H9 (cell line): ENCODE results near the gene JMJD8. TPM values are rescaled to one million over a fixed set of nuclear protein-coding genes. Genes with fewer than 3 reads are reported as not detected.
A peak's percentile ranks its signal among the peaks of the same experiment; 100 is the strongest.

Experiments
- DNase-seq: peaks from one replicate; pipeline ENCODE4 v3.0.0-alpha.2; 2017
- H2AFZ ChIP-seq: one replicate; pipeline ENCODE4 v1.6.1; 2013; ENCODE audit warnings: mild to moderate bottlenecking, low read length, control low read depth, moderate library complexity
- H2AK5ac ChIP-seq: 2 replicates; pipeline ENCODE4 v1.6.1; 2013; ENCODE audit warnings: low read length, control low read depth, mixed read lengths; ENCODE audit not compliant: insufficient read length
- H2BK120ac ChIP-seq: one replicate; pipeline ENCODE4 v1.6.1; 2013; ENCODE audit warnings: low read depth, mild to moderate bottlenecking, low read length, control low read depth, inconsistent platforms; ENCODE audit not compliant: poor library complexity, severe bottlenecking
- H2BK12ac ChIP-seq: 2 replicates; pipeline ENCODE4 v1.6.1; 2013; ENCODE audit warnings: low read length, control low read depth, mixed read lengths, low read depth; ENCODE audit not compliant: insufficient read length
- H2BK15ac ChIP-seq: 2 replicates; pipeline ENCODE4 v1.6.1; 2013; ENCODE audit warnings: low read depth, low read length, control low read depth
- H2BK20ac ChIP-seq: one replicate; pipeline ENCODE4 v1.6.1; 2013; ENCODE audit warnings: low read depth, mild to moderate bottlenecking, low read length, control low read depth, inconsistent platforms; ENCODE audit not compliant: poor library complexity, severe bottlenecking
- H2BK5ac ChIP-seq: 2 replicates; pipeline ENCODE4 v1.6.1; 2013; ENCODE audit warnings: low read length, control low read depth, mixed read lengths; ENCODE audit not compliant: insufficient read length
- H3K14ac ChIP-seq: 2 replicates; pipeline ENCODE4 v1.6.1; 2013; ENCODE audit warnings: low read length, control low read depth; ENCODE audit not compliant: insufficient read depth
- H3K18ac ChIP-seq: 2 replicates; pipeline ENCODE4 v1.6.1; 2013; ENCODE audit warnings: low read depth, mild to moderate bottlenecking, mixed read lengths, low read length, control low read depth; ENCODE audit not compliant: insufficient read length
- H3K23ac ChIP-seq: 2 replicates; pipeline ENCODE4 v1.6.1; 2013; ENCODE audit warnings: low read length, control low read depth, mixed read lengths, low read depth; ENCODE audit not compliant: insufficient read length
- H3K23me2 ChIP-seq: 2 replicates; pipeline ENCODE4 v1.6.1; 2013; ENCODE audit warnings: low read depth, mild to moderate bottlenecking, mixed read lengths, low read length, control low read depth; ENCODE audit not compliant: insufficient read length, poor library complexity, severe bottlenecking
- H3K27ac ChIP-seq: 2 replicates; pipeline ENCODE4 v1.5.1; 2013; ENCODE audit warnings: low read length, control low read depth, mixed read lengths, low read depth; ENCODE audit not compliant: insufficient read length
- H3K27me3 ChIP-seq: 2 replicates; pipeline ENCODE4 v1.6.1; 2013; ENCODE audit warnings: low read length, control low read depth, inconsistent platforms; ENCODE audit not compliant: insufficient read depth
- H3K4ac ChIP-seq: 2 replicates; pipeline ENCODE4 v1.6.1; 2013; ENCODE audit warnings: low read depth, mild to moderate bottlenecking, control low read depth, inconsistent platforms, low read length, moderate library complexity
- H3K4me1 ChIP-seq: 2 replicates; pipeline ENCODE4 v1.6.1; 2013; ENCODE audit warnings: low read length, control low read depth, inconsistent platforms; ENCODE audit not compliant: insufficient read depth
- H3K4me2 ChIP-seq: 2 replicates; pipeline ENCODE4 v1.6.1; 2013; ENCODE audit warnings: low read length, control low read depth, mixed read lengths; ENCODE audit not compliant: insufficient read length, insufficient read depth
- H3K56ac ChIP-seq: 2 replicates; pipeline ENCODE4 v1.6.1; 2013; ENCODE audit warnings: low read depth, mild to moderate bottlenecking, mixed read lengths, low read length, control low read depth; ENCODE audit not compliant: insufficient read length
- H3K79me1 ChIP-seq: 2 replicates; pipeline ENCODE4 v1.6.1; 2013; ENCODE audit warnings: low read depth, mild to moderate bottlenecking, moderate library complexity, low read length, control low read depth, inconsistent platforms; ENCODE audit not compliant: insufficient read depth, poor library complexity, severe bottlenecking
- H3K79me2 ChIP-seq: 2 replicates; pipeline ENCODE4 v1.6.1; 2013; ENCODE audit warnings: low read length, control low read depth, inconsistent platforms; ENCODE audit not compliant: insufficient read depth
- H3K9ac ChIP-seq: 2 replicates; pipeline ENCODE4 v1.6.1; 2013; ENCODE audit warnings: low read length, control low read depth, mixed read lengths; ENCODE audit not compliant: insufficient read length; ENCODE audit errors: extremely low read depth
- H3K9me3 ChIP-seq: one replicate; pipeline ENCODE4 v1.6.1; 2013; ENCODE audit warnings: low read depth, low read length, inconsistent platforms; ENCODE audit not compliant: control insufficient read depth
- H3T11ph ChIP-seq: one replicate; pipeline ENCODE4 v1.6.1; 2013; ENCODE audit warnings: mild to moderate bottlenecking, low read length, control low read depth, inconsistent platforms
- H4K20me1 ChIP-seq: one replicate; pipeline ENCODE4 v1.6.1; 2013; ENCODE audit not compliant: control insufficient read depth, insufficient read length, insufficient read depth
- H4K5ac ChIP-seq: 2 replicates; pipeline ENCODE4 v1.6.1; 2013; ENCODE audit warnings: low read depth, mild to moderate bottlenecking, mixed read lengths, low read length, control low read depth; ENCODE audit not compliant: insufficient read length
- H4K8ac ChIP-seq: replicated peaks from 2 replicates; pipeline ENCODE4 v1.6.1; 2013; ENCODE audit warnings: low read length, control low read depth, mixed read lengths, low read depth; ENCODE audit not compliant: insufficient read length
- H4K91ac ChIP-seq: 2 replicates; pipeline ENCODE4 v1.6.1; 2013; ENCODE audit warnings: low read depth, mild to moderate bottlenecking, moderate library complexity, mixed read lengths, low read length, control low read depth; ENCODE audit not compliant: insufficient read length
- H3K27ac Mint-ChIP-seq, 3 experiments: 2 replicates in 2 of 3; 3 replicates in 1 of 3; pipeline ENCODE4 v1.8.0; 2020 to 2021; ENCODE audit warnings: mixed read lengths in 3 of 3, mild to moderate bottlenecking in 1 of 3, moderate library complexity in 1 of 3
- H3K27me3 Mint-ChIP-seq: 2 replicates; pipeline ENCODE4 v1.8.0; 2021; ENCODE audit warnings: low read depth, mild to moderate bottlenecking, moderate library complexity, mixed read lengths
- H3K36me3 Mint-ChIP-seq, 3 experiments: 2 replicates in 2 of 3; 3 replicates in 1 of 3; pipeline ENCODE4 v1.8.0; 2020 to 2021; ENCODE audit warnings: low read depth in 3 of 3, mixed read lengths in 3 of 3; ENCODE audit not compliant: insufficient read depth in 1 of 3
- H3K4me1 Mint-ChIP-seq, 2 experiments: 2 replicates each; pipeline ENCODE4 v1.8.0; 2020; ENCODE audit warnings: mixed read lengths in 2 of 2
- H3K4me3 Mint-ChIP-seq, 2 experiments: 2 replicates in 1 of 2; 3 replicates in 1 of 2; pipeline ENCODE4 v1.8.0; 2020 to 2021; ENCODE audit warnings: mild to moderate bottlenecking in 2 of 2, mixed read lengths in 2 of 2, moderate library complexity in 1 of 2
- H3K9me3 Mint-ChIP-seq, 2 experiments: 2 replicates in 1 of 2; 3 replicates in 1 of 2; pipeline ENCODE4 v1.8.0; 2020; ENCODE audit warnings: mild to moderate bottlenecking in 2 of 2, mixed read lengths in 2 of 2, moderate library complexity in 1 of 2
- WGBS: extraction: QIAGEN DNeasy Blood & Tissue Kit; methylation state at CpG from one replicate; pipeline ENCODE4 v1.1.7; 2013; ENCODE audit warnings: missing lambda C conversion rate, low lambda C conversion rate, mixed read lengths; ENCODE audit not compliant: insufficient read length; ENCODE audit errors: extremely low coverage; 5-methylcytosine and 5-hydroxymethylcytosine counted together
- total RNA-seq: library from RNA; stranded (reverse); gene quantifications from 2 replicates; pipeline ENCODE4 v1.2.1, GENCODE V29; 2021
- TF ChIP-seq, protein P1 (sequence below): fragments of 200-600 bp; sonication (generic); conservative IDR thresholded peaks from 3 replicates; pipeline ENCODE4 v1.8.0; 2021; ENCODE audit warnings: antibody characterized with exemption, mild to moderate bottlenecking

JMJD8 gene
- total RNA-seq, 1 experiment from 2014 or later = 52.7 TPM

DNA sequence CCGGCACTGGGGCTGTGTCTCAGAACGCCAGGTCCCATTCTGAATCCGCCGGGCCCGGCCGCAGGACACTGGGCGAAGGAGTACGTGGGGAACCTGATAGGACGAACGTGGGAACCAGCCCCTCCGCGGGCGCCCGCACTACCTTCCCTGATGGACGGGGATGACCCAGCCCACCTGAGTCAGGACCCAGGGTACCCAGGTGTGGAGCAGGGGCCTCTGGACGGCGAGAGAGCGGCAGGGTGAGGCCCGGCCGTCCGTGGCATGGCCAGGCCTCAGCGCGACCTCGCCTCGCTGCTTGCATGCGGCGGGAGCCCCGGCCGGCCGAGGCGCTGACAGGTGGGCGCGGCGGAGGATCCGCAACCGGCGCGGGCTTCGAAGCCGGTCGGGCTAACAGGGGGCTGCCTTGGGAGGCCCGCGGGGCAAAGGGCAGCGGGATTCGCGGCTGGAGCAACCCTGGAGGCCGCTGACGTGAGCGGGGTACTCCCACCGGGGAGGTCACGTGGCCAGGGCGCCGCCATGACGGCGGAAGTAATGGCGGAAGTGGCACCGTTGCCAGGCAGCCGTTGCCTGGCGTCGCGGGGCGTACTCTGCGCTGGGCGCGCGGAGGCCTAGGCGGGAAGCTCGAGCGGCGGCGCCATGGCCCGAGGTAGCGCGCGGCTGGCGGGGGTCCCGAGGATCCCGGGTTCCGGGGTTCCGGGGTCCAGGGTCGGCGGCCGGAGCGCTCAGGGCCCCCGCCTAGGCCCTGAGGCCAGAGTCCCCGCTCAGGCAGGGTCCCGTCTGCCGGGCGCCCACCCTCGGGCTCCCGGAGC lies 35.1 kb downstream of the JMJD8 start, which contains the start of gene WDR90:
WDR90 (plus strand) TSS at position 585 of the 809 bp plus-strand sequence; CDS start at position 637, 52 bp downstream.
- Mint-ChIP-seq H3K27ac (peak within 1 kb of the TSS in 1 of 3 experiments; percentile 83; a peak in 1 of 7 replicates), H3K4me1 (peaks cover 2 to 12% of the 10 kb centered on the region in 2 experiments; a peak in 3 of 4 replicates), H3K4me3 (peak within 1 kb of the TSS; percentile 74 to 84), H3K27me3 (no peaks in the 10 kb centered on the region; the same call in 1 of the 2 replicates), H3K9me3 (no peaks in the 10 kb centered on the region), H3K36me3 (peaks cover 2 to 11% (median 4%) of the 10 kb centered on the region in 3 experiments; a peak in 4 of 7 replicates)
- Histone ChIP-seq H3T11ph (no peak within 1 kb of the TSS), H2BK20ac (no peak within 1 kb of the TSS), H3K27me3 (no peaks in the 10 kb centered on the region), H2BK12ac (no peak within 1 kb of the TSS), H3K4me1 (no peaks in the 10 kb centered on the region), H3K79me1 (no peaks in the 10 kb centered on the region), H3K9ac (peak within 1 kb of the TSS; percentile 23), H3K79me2 (no peaks in the 10 kb centered on the region), H2BK120ac (no peak within 1 kb of the TSS), H4K20me1 (no peaks in the 10 kb centered on the region), H4K5ac (no peak within 1 kb of the TSS), H3K23me2 (peaks cover 9% of the 10 kb centered on the region), H3K4me2 (peak within 1 kb of the TSS; percentile 43), H3K56ac (no peak within 1 kb of the TSS), H2BK5ac (no peak within 1 kb of the TSS), H3K4ac (no peak within 1 kb of the TSS), H3K23ac (no peak within 1 kb of the TSS), H3K14ac (peak within 1 kb of the TSS; percentile 16; the same call in 1 of the 2 replicates), H2AFZ (no peak within 1 kb of the TSS), H2BK15ac (no peak within 1 kb of the TSS), H3K27ac (no peak within 1 kb of the TSS), H3K9me3 (no peaks in the 10 kb centered on the region), H4K91ac (no peak within 1 kb of the TSS), H2AK5ac (no peak within 1 kb of the TSS), H4K8ac (no peak within 1 kb of the TSS), H3K18ac (no peak within 1 kb of the TSS)
- peak; percentile 93 for DNase-seq
- TF ChIP-seq, protein P1, sequence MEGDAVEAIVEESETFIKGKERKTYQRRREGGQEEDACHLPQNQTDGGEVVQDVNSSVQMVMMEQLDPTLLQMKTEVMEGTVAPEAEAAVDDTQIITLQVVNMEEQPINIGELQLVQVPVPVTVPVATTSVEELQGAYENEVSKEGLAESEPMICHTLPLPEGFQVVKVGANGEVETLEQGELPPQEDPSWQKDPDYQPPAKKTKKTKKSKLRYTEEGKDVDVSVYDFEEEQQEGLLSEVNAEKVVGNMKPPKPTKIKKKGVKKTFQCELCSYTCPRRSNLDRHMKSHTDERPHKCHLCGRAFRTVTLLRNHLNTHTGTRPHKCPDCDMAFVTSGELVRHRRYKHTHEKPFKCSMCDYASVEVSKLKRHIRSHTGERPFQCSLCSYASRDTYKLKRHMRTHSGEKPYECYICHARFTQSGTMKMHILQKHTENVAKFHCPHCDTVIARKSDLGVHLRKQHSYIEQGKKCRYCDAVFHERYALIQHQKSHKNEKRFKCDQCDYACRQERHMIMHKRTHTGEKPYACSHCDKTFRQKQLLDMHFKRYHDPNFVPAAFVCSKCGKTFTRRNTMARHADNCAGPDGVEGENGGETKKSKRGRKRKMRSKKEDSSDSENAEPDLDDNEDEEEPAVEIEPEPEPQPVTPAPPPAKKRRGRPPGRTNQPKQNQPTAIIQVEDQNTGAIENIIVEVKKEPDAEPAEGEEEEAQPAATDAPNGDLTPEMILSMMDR = no peak
- no CpG with 5 or more reads among the region's 91 CpGs for WGBS
